H1 (cell line): ENCODE results near the gene ZNF81. TPM values are rescaled to one million over a fixed set of nuclear protein-coding genes. Genes with fewer than 3 reads are reported as not detected.

Experiments
- CTCF ChIA-PET: fragments of 300-600 bp; sonication (Branson Sonifier 250); formaldehyde crosslinking; loops from one replicate; lab custom pipeline; 2021; ENCODE audit not compliant: partially characterized antibody; lab: Charles Lee
- POLR2A ChIA-PET: fragments of 300-600 bp; sonication (Branson Sonifier 250); formaldehyde crosslinking; loops from one replicate; lab custom pipeline; 2021; ENCODE audit warnings: inconsistent platforms; ENCODE audit not compliant: partially characterized antibody; lab: Charles Lee
- DNase-seq, 2 experiments: peaks; one replicate each; pipeline versions ENCODE4 v3.0.0 to v3.0.0-alpha.2; 2010 to 2022; ENCODE audit warnings: low spot score in 2 of 2, low read depth in 1 of 2, mixed read lengths in 1 of 2
- FAIRE-seq: peaks from 2 replicates; lab custom pipeline; 2011; peaks lifted over from hg19 to GRCh38; lab: Jason Lieb, UNC
- H2AFZ ChIP-seq: 2 replicates; pipeline ENCODE4 v1.8.1; 2012; ENCODE audit warnings: low read length, inconsistent platforms
- H2AK5ac ChIP-seq: 2 replicates; pipeline ENCODE4 v1.6.1; 2013; ENCODE audit warnings: low read depth, low read length
- H2BK120ac ChIP-seq: replicated peaks from 2 replicates; pipeline ENCODE3; 2013; ENCODE audit warnings: low read depth, low read length, inconsistent platforms
- H2BK12ac ChIP-seq: 2 replicates; pipeline ENCODE4 v1.6.1; 2013; ENCODE audit warnings: low read depth, low read length
- H2BK15ac ChIP-seq: 2 replicates; pipeline ENCODE4 v1.6.1; 2013; ENCODE audit warnings: low read length
- H2BK20ac ChIP-seq: 2 replicates; pipeline ENCODE4 v1.6.1; 2013; ENCODE audit warnings: low read length
- H2BK5ac ChIP-seq: 2 replicates; pipeline ENCODE4 v1.6.1; 2013; ENCODE audit warnings: low read depth, low read length
- H3K14ac ChIP-seq: 2 replicates; pipeline ENCODE4 v1.6.1; 2013; ENCODE audit warnings: inconsistent platforms; ENCODE audit not compliant: insufficient read length
- H3K18ac ChIP-seq: 2 replicates; pipeline ENCODE4 v1.6.1; 2013; ENCODE audit warnings: low read length; ENCODE audit errors: extremely low read depth
- H3K23ac ChIP-seq: 2 replicates; pipeline ENCODE4 v1.6.1; 2013; ENCODE audit warnings: inconsistent platforms; ENCODE audit not compliant: insufficient read length
- H3K23me2 ChIP-seq: 2 replicates; pipeline ENCODE4 v1.6.1; 2013; ENCODE audit warnings: low read depth, low read length
- H3K27ac ChIP-seq: 2 replicates; pipeline ENCODE4 v1.6.1; 2011; ENCODE audit warnings: low read depth, low read length, inconsistent platforms
- H3K27me3 ChIP-seq, 4 experiments: replicated peaks in 1 of 4; 1 replicate in 1 of 4; 2 replicates in 3 of 4; pipeline versions ENCODE4 v1.6.1 to v1.8.1; 2011 to 2013; ENCODE audit warnings: low read length in 3 of 4, mild to moderate bottlenecking in 3 of 4, inconsistent platforms in 2 of 4, mixed read lengths in 2 of 4, moderate library complexity in 1 of 4; ENCODE audit not compliant: control insufficient read depth in 3 of 4, insufficient read depth in 3 of 4; ENCODE audit errors: extremely low read depth in 1 of 4
- H3K36me3 ChIP-seq, 4 experiments: 2 replicates each; pipeline versions ENCODE4 v1.6.1 to v1.8.1; 2011 to 2013; ENCODE audit warnings: mild to moderate bottlenecking in 4 of 4, low read length in 3 of 4, moderate library complexity in 2 of 4, control low read depth in 1 of 4, inconsistent platforms in 1 of 4; ENCODE audit not compliant: insufficient read depth in 4 of 4, control insufficient read depth in 2 of 4
- H3K4ac ChIP-seq: replicated peaks from 2 replicates; pipeline ENCODE3; 2013; ENCODE audit warnings: low read length, low read depth, mixed read lengths, inconsistent platforms; ENCODE audit not compliant: insufficient read length
- H3K4me1 ChIP-seq, 4 experiments: replicated peaks in 1 of 4; 1 replicate in 1 of 4; 2 replicates in 3 of 4; pipeline versions ENCODE4 v1.6.1 to v1.8.1; 2011 to 2013; ENCODE audit warnings: low read length in 3 of 4, inconsistent platforms in 2 of 4, mixed read lengths in 1 of 4; ENCODE audit not compliant: insufficient read depth in 4 of 4, control insufficient read depth in 3 of 4
- H3K4me2 ChIP-seq, 2 experiments: 2 replicates each; pipeline versions ENCODE4 v1.6.1 to v1.8.1; 2011 to 2013; ENCODE audit warnings: low read depth in 2 of 2, low read length in 2 of 2, control low read depth in 1 of 2, inconsistent platforms in 1 of 2, mild to moderate bottlenecking in 1 of 2; ENCODE audit not compliant: insufficient read depth in 1 of 2
- H3K4me3 ChIP-seq, 4 experiments: fragments of 200-600, 300-600 bp in 1 of 4; sonication (generic), shearing (Covaris generic), sonication (Bioruptor Twin) in 1 of 4; 2 replicates each; pipeline versions ENCODE4 v1.5.1 to v1.8.1; 2011 to 2016; ENCODE audit warnings: low read length in 4 of 4, low read depth in 3 of 4, control low read depth in 2 of 4, inconsistent platforms in 2 of 4, mild to moderate bottlenecking in 2 of 4, mixed read lengths in 1 of 4, moderate library complexity in 1 of 4; ENCODE audit not compliant: insufficient read depth in 2 of 4; ENCODE audit errors: extremely low read depth in 1 of 4
- H3K56ac ChIP-seq: replicated peaks from 2 replicates; pipeline ENCODE3; 2013; ENCODE audit warnings: low read depth, mild to moderate bottlenecking, mixed read lengths, low read length, inconsistent platforms; ENCODE audit not compliant: insufficient read length
- H3K79me1 ChIP-seq: 2 replicates; pipeline ENCODE4 v1.6.1; 2013; ENCODE audit warnings: low read depth, low read length, control low read depth
- H3K79me2 ChIP-seq, 2 experiments: 2 replicates each; pipeline versions ENCODE4 v1.6.1 to v1.8.1; 2012 to 2013; ENCODE audit warnings: low read length in 2 of 2, mild to moderate bottlenecking in 2 of 2, inconsistent platforms in 1 of 2; ENCODE audit not compliant: insufficient read depth in 2 of 2, control insufficient read depth in 1 of 2
- H3K9ac ChIP-seq, 4 experiments: replicated peaks in 1 of 4; 1 replicate in 1 of 4; 2 replicates in 3 of 4; pipeline versions ENCODE4 v1.6.1 to v1.8.1; 2011 to 2013; ENCODE audit warnings: low read depth in 3 of 4, low read length in 3 of 4, control low read depth in 2 of 4, mild to moderate bottlenecking in 2 of 4, moderate library complexity in 2 of 4, inconsistent platforms in 1 of 4; ENCODE audit errors: extremely low read depth in 1 of 4
- H3K9me3 ChIP-seq, 2 experiments: 2 replicates each; pipeline versions ENCODE4 v1.6.1 to v1.8.1; 2012 to 2013; ENCODE audit warnings: mild to moderate bottlenecking in 2 of 2, moderate library complexity in 2 of 2, control low read depth in 1 of 2, inconsistent platforms in 1 of 2, low read depth in 1 of 2, low read length in 1 of 2, mixed read lengths in 1 of 2; ENCODE audit not compliant: insufficient read depth in 2 of 2
- H4K20me1 ChIP-seq, 2 experiments: replicated peaks in 1 of 2; 2 replicates each; pipeline versions ENCODE3 to v1.8.1; 2011 to 2013; ENCODE audit warnings: inconsistent platforms in 2 of 2, low read length in 2 of 2, mild to moderate bottlenecking in 1 of 2; ENCODE audit not compliant: insufficient read depth in 2 of 2, control insufficient read depth in 1 of 2
- H4K5ac ChIP-seq: 2 replicates; pipeline ENCODE4 v1.6.1; 2013; ENCODE audit warnings: low read length, low read depth, mixed read lengths, inconsistent platforms; ENCODE audit not compliant: insufficient read length
- H4K8ac ChIP-seq: 2 replicates; pipeline ENCODE4 v1.8.0; 2013; ENCODE audit warnings: mild to moderate bottlenecking, moderate library complexity, low read length, inconsistent platforms; ENCODE audit not compliant: insufficient read depth; ENCODE audit errors: extremely low read depth
- H4K91ac ChIP-seq: replicated peaks from 2 replicates; pipeline ENCODE3; 2013; ENCODE audit warnings: low read length, mixed read lengths, inconsistent platforms; ENCODE audit not compliant: insufficient read length
- BCL11A ChIP-seq, 2 experiments: IDR thresholded peaks; one replicate each; pipeline ENCODE4 v1.6.1; 2011; ENCODE audit warnings: low read depth in 2 of 2, low read length in 2 of 2, mild to moderate bottlenecking in 2 of 2
- BRCA1 ChIP-seq: IDR thresholded peaks from 2 replicates; pipeline ENCODE4 v1.6.1; 2012; ENCODE audit warnings: low read depth, low read length, improper control_type of control experiment
- CREB1 ChIP-seq: IDR thresholded peaks from 2 replicates; pipeline ENCODE4 v1.6.1; 2012; ENCODE audit warnings: inconsistent platforms
- GABPA ChIP-seq: IDR thresholded peaks from 2 replicates; pipeline ENCODE4 v1.6.1; 2011; ENCODE audit warnings: mild to moderate bottlenecking, low read length, moderate library complexity, borderline replicate concordance; ENCODE audit not compliant: insufficient read depth
- HDAC6 ChIP-seq: IDR thresholded peaks from one replicate; pipeline ENCODE4 v1.7.1; 2012; ENCODE audit warnings: low read depth, mild to moderate bottlenecking, inconsistent platforms, low read length, moderate library complexity
- NANOG ChIP-seq: IDR thresholded peaks from 2 replicates; pipeline ENCODE4 v1.6.1; 2011; ENCODE audit warnings: low read length, low read depth, mild to moderate bottlenecking, inconsistent platforms; ENCODE audit not compliant: insufficient read depth, poor library complexity, severe bottlenecking
- PHF8 ChIP-seq: fragments of 200-600 bp; sonication (generic); conservative IDR thresholded peaks from 2 replicates; pipeline ENCODE4 v1.7.1; 2012; ENCODE audit warnings: low read depth, mild to moderate bottlenecking, inconsistent platforms, low read length, moderate library complexity
- RAD21 ChIP-seq, 2 experiments: IDR thresholded peaks in 1 of 2; conservative IDR thresholded peaks in 1 of 2; 2 replicates each; pipeline ENCODE4 v1.6.1; 2011; ENCODE audit warnings: low read depth in 2 of 2, low read length in 2 of 2, improper control_type of control experiment in 1 of 2, inconsistent platforms in 1 of 2, mild to moderate bottlenecking in 1 of 2, moderate library complexity in 1 of 2
- RBBP5 ChIP-seq: IDR thresholded peaks from 2 replicates; pipeline ENCODE4 v1.7.1; 2012; ENCODE audit warnings: low read depth, mild to moderate bottlenecking, inconsistent platforms, low read length, moderate library complexity, borderline replicate concordance
- RFX5 ChIP-seq: IDR thresholded peaks from 2 replicates; pipeline ENCODE4 v1.6.1; 2011; ENCODE audit warnings: low read depth, low read length, improper control_type of control experiment, borderline replicate concordance
- SP2 ChIP-seq: IDR thresholded peaks from 2 replicates; pipeline ENCODE4 v1.6.1; 2012; ENCODE audit warnings: mild to moderate bottlenecking, low read length, inconsistent platforms
- SUZ12 ChIP-seq: fragments of 200-600 bp; sonication (generic); IDR thresholded peaks from 2 replicates; pipeline ENCODE4 v1.6.1; 2012; ENCODE audit warnings: mild to moderate bottlenecking, inconsistent platforms, low read length, moderate library complexity, mixed read lengths
- TCF12 ChIP-seq: IDR thresholded peaks from 2 replicates; pipeline ENCODE4 v1.6.1; 2011; ENCODE audit warnings: low read depth, mild to moderate bottlenecking, low read length
- USF2 ChIP-seq: IDR thresholded peaks from 2 replicates; pipeline ENCODE4 v1.6.1; 2011; ENCODE audit warnings: low read length, improper control_type of control experiment
- WGBS, 2 experiments: shearing (Covaris generic) in 1 of 2; methylation state at CpG; one replicate each; pipeline versions ENCODE4 v1.1.6 to v1.1.7; 2013 to 2015; ENCODE audit warnings: low lambda C conversion rate in 2 of 2, mixed read lengths in 2 of 2, inconsistent platforms in 1 of 2, low coverage in 1 of 2, missing lambda C conversion rate in 1 of 2; ENCODE audit not compliant: insufficient replicate concordance in 2 of 2, insufficient coverage in 1 of 2, insufficient read length in 1 of 2; ENCODE audit errors: extremely low coverage in 1 of 2, missing lambda C conversion rate in 1 of 2; 5-methylcytosine and 5-hydroxymethylcytosine counted together
- polyA plus RNA-seq, 7 experiments: library from polyadenylated mRNA; depleted of rRNA in 3 of 7; stranded (reverse) in 5 of 7; unstranded in 2 of 7; fragments of >200 nt in 5 of 7; fragments of 200-250 nt in 2 of 7; gene quantifications; 1 replicate in 5 of 7; 2 replicates in 1 of 7; 4 replicates in 1 of 7; pipeline versions ENCODE4 v1.2.1 to v1.2.3, GENCODE V29; 2011 to 2013; ENCODE audit warnings: missing spikeins in 2 of 7, mixed read lengths in 2 of 7
- total RNA-seq: library from RNA; stranded (reverse); fragmentation: NEBNext Ultra II Directional; extraction: Animal tissue kit (Norgen Biotek cat#: 25700); gene quantifications from 2 replicates; pipeline ENCODE4 v1.2.1, GENCODE V29; 2021

ZNF81 gene
- total and polyA plus RNA-seq, 2 of the 8 experiments (the other 6 are each of a cell fraction or from before 2014, with no cell fraction given) = 3.4 to 10.0 TPM

DNA sequence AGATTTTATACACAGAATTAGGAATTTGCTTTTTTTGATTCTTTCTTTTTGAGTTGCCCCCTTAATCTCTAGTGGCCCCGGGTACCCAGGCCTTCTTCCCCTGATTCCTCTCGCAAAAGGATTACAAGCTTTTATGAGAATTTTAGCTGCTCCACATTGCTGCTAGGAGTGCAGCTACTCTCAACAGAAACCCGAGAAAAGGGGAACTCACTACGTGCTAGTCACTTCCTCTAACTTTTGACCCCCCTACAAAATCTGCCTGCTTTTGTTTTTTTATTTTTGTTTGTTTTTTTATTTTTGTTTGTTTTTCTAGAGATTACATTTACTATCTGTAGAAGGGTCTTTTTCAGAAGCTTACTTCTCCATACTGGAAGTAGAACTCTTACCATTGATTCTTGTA is 64.1 kb downstream of the ZNF81 start:
- Histone ChIP-seq H3K36me3 (no peaks in the 10 kb centered on the region), H4K91ac (no peak overlapping the region), H4K8ac (no peak overlapping the region), H3K4me3 (no peak overlapping the region), H3K4me2 (no peak overlapping the region), H2AFZ (no peak overlapping the region), H3K9me3 (no peaks in the 10 kb centered on the region), H3K79me2 (no peaks in the 10 kb centered on the region), H4K20me1 (no peaks in the 10 kb centered on the region), H3K18ac (no peak overlapping the region), H3K4ac (no peak overlapping the region), H2BK12ac (no peak overlapping the region), H3K79me1 (no peaks in the 10 kb centered on the region), H3K23ac (no peak overlapping the region), H2BK15ac (no peak overlapping the region), H3K9ac (no peak overlapping the region), H3K14ac (no peak overlapping the region), H2BK120ac (no peak overlapping the region), H3K4me1 (no peaks in the 10 kb centered on the region), H2AK5ac (no peak overlapping the region), H4K5ac (no peak overlapping the region), H2BK20ac (no peak overlapping the region), H3K23me2 (no peaks in the 10 kb centered on the region), H3K27me3 (no peaks in the 10 kb centered on the region), H3K27ac (no peak overlapping the region), H3K56ac (no peak overlapping the region), H2BK5ac (no peak overlapping the region)
- WGBS, 2 experiments = 62% methylated on average over 3 of the region's 4 CpGs; no CpG with 5 or more reads in 1 of the 2 experiments
- ChIA-PET CTCF (interaction anchor here (0.8 kb wide), 1 partner anchor 29 kb away, joined by 4 read pairs; no protein-coding TSS in a partner anchor), POLR2A (no interaction called here)
- DNase-seq = no peak
- no peak for FAIRE-seq
- TF ChIP-seq RAD21 (IDR thresholded peaks at IDR 0.05 in 1 of 2, conservative IDR thresholded peaks at IDR 0.05 in 1 of 2; ENCODE audit: low read depth in 2 of 2, low read length in 2 of 2) (no peak), RBBP5 (no peak), PHF8 (no peak), HDAC6 (no peak), TCF12 (no peak), SP2 (no peak), BCL11A (IDR thresholded peaks at IDR 0.05; ENCODE audit: low read depth in 2 of 2, low read length in 2 of 2) (no peak), GABPA (no peak), SUZ12 (no peak), BRCA1 (no peak), NANOG (no peak), RFX5 (no peak), CREB1 (no peak), USF2 (no peak)
